ENCODE data around the gene PAIP2B. TPM values are rescaled to one million over a fixed set of nuclear protein-coding genes. Genes with fewer than 3 reads are reported as not detected.

Gene PAIP2B
- total and polyA plus RNA-seq, 10 of the 15 experiments (the other 5 are each of a cell fraction or from before 2014, with no cell fraction given) = 0.06 to 0.79 (median 0.32) TPM

DNA sequence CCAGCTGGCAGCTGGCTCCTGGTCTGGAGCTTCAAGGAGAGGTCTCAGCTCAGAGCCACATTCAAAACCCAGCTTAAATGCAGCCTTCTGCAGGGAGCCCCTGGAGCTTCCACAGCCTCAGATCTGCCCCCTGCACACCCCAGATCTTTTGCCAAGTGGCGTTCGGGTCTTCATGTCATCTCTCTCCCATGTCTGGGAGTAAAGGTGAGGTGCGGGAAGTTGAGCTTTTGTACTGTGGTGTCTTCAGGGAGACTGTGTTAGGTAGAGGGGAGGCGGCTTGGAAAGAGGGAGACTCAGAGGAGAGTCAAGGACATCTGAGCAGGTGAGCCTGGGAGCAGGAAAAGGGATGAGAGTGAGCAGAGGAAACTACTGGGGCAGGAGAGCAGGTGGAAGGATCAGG lies 71.1 kb downstream of the PAIP2B start:
- Histone ChIP-seq H2AFZ (ENCODE audit: control insufficient read depth, low read depth, low read length) (no peak overlapping the region), H3K4me2 (ENCODE audit: control insufficient read depth, insufficient read depth) (no peak overlapping the region), H3K27me3 (replicated peaks in 1 of 2; ENCODE audit: control insufficient read depth in 2 of 2, insufficient read depth in 2 of 2, low read length in 1 of 2) (no peaks in the 10 kb centered on the region), H4K20me1 (ENCODE audit: control insufficient read depth, insufficient read depth) (no peaks in the 10 kb centered on the region), H3K4me3 (no peak overlapping the region), H3K36me3 (ENCODE audit: control insufficient read depth in 2 of 2, insufficient read depth in 2 of 2, low read length in 1 of 2) (no peaks in the 10 kb centered on the region), H3K4me1 (ENCODE audit: control insufficient read depth, insufficient read depth, low read length) (no peaks in the 10 kb centered on the region), H3K9ac (ENCODE audit: control insufficient read depth, insufficient read depth, low read length) (no peak overlapping the region), H3K27ac (ENCODE audit: control insufficient read depth, insufficient read depth) (no peak overlapping the region), H3K9me3 (replicated peaks; ENCODE audit: control insufficient read depth, insufficient read depth, low read length) (no peaks in the 10 kb centered on the region), H3K79me2 (ENCODE audit: control insufficient read depth, insufficient read depth, low read length) (no peaks in the 10 kb centered on the region)
- 59% methylated on average over 4 of the region's 4 CpGs for WGBS (ENCODE audit: insufficient coverage, insufficient replicate concordance, low lambda C conversion rate, missing lambda C conversion rate)
- ChIA-PET CTCF (interaction anchor here (0.7 to 4.2 kb wide), 16 partner anchors 11 to 354 kb away, joined by 3 to 53 read pairs (median 6); partner anchors contain the start of gene NAGK), SMC1A (ENCODE audit: uncharacterized antibody, unreplicated experiment) (interaction anchor here (1.3 to 2.5 kb wide), 4 partner anchors 16 to 107 kb away, joined by 3 to 19 read pairs (median 9); no protein-coding TSS in a partner anchor), POLR2A (no interaction called here), RAD21 (ENCODE audit: unreplicated experiment) (interaction anchor here (1.6 to 4.1 kb wide), 6 partner anchors 55 to 172 kb away, joined by 4 to 31 read pairs (median 19); partner anchors contain the start of gene NAGK)
- no TSS peak for BruUV-seq (replicated peaks)
- no peak for DNase-seq (ENCODE audit: low read depth, low spot score)
- FAIRE-seq = no peak
- in situ Hi-C loops (cut with MboI) = loop anchor here (25.0 kb wide), 1 partner anchor 356 kb away; no protein-coding TSS in a partner anchor
- intact Hi-C loops (cut with micrococcal nuclease; ENCODE audit: unreplicated experiment) = loop anchor here (1.0 to 10.0 kb wide), 3 partner anchors 107 to 229 kb away; no protein-coding TSS in a partner anchor
- TF ChIP-seq, protein P1, sequence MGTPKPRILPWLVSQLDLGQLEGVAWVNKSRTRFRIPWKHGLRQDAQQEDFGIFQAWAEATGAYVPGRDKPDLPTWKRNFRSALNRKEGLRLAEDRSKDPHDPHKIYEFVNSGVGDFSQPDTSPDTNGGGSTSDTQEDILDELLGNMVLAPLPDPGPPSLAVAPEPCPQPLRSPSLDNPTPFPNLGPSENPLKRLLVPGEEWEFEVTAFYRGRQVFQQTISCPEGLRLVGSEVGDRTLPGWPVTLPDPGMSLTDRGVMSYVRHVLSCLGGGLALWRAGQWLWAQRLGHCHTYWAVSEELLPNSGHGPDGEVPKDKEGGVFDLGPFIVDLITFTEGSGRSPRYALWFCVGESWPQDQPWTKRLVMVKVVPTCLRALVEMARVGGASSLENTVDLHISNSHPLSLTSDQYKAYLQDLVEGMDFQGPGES (IDR thresholded peaks at IDR 0.05) = no peak
- TF ChIP-seq CBX5 (IDR thresholded peaks at IDR 0.05; ENCODE audit: low read depth) = no peak
- TF ChIP-seq TAF1 (IDR thresholded peaks at IDR 0.05; ENCODE audit: borderline replicate concordance, low read depth, low read length) = no peak
- no peak for TF ChIP-seq CBFB (IDR thresholded peaks at IDR 0.05; ENCODE audit: low read depth)
- TF ChIP-seq MYC (IDR thresholded peaks at IDR 0.05; ENCODE audit: insufficient read depth, insufficient read length, insufficient replicate concordance, low read length, severe bottlenecking) = no peak
- no peak for TF ChIP-seq MEF2A (IDR thresholded peaks at IDR 0.05; ENCODE audit: insufficient read depth, low read depth, low read length)
- TF ChIP-seq RAD51 (IDR thresholded peaks at IDR 0.05) = no peak
- TF ChIP-seq SREBF1 (IDR thresholded peaks at IDR 0.05; ENCODE audit: low read length) = no peak
- no peak for TF ChIP-seq CHD4 (IDR thresholded peaks at IDR 0.05)
- no peak for TF ChIP-seq SIN3A (IDR thresholded peaks at IDR 0.05; ENCODE audit: low read depth, low read length)
- TF ChIP-seq NFYB (IDR thresholded peaks at IDR 0.05; ENCODE audit: insufficient read depth, low read depth, low read length) = no peak
- TF ChIP-seq EED (IDR thresholded peaks at IDR 0.05; ENCODE audit: low read depth) = no peak
- no peak for TF ChIP-seq IKZF2 (IDR thresholded peaks at IDR 0.05)
- no peak for TF ChIP-seq BCL11A (IDR thresholded peaks at IDR 0.05; ENCODE audit: low read depth, low read length)
- no peak for ATAC-seq
